Mucosa of descending colon (tissue), 3 donors: Measurements from ENCODE around the gene LEMD2. TPM values are rescaled to one million over a fixed set of nuclear protein-coding genes. Genes with fewer than 3 reads are reported as not detected.

ENCODE experiments used
- ATAC-seq: fragments of 200-7000 bp; cut with Tn5 transposase; one replicate; pipeline ENCODE4 v1.9.1; 2020; ENCODE audit warnings: mild to moderate bottlenecking, moderate library complexity
- DNase-seq, 3 donors: peaks; one replicate each; pipeline ENCODE4 v3.0.0-alpha.2; 2020
- H3K36me3 ChIP-seq: fragments of 200-600 bp; one replicate; pipeline ENCODE4 v1.8.0; 2021; ENCODE audit warnings: low read depth, mild to moderate bottlenecking
- H3K4me1 ChIP-seq: fragments of 200-600 bp; one replicate; pipeline ENCODE4 v1.8.0; 2021; ENCODE audit warnings: low read depth, mild to moderate bottlenecking
- H3K4me3 ChIP-seq: fragments of 200-600 bp; one replicate; pipeline ENCODE4 v1.8.0; 2021; ENCODE audit warnings: mild to moderate bottlenecking
- H3K9me3 ChIP-seq: fragments of 200-600 bp; one replicate; pipeline ENCODE4 v1.8.0; 2021; ENCODE audit warnings: mild to moderate bottlenecking
- intact Hi-C, 2 donors: fragments of 100-400 bp; cut with DNase I in 1 of 2; cut with micrococcal nuclease in 1 of 2; formaldehyde crosslinking; loops; one replicate each; pipeline versions ENCODE4 v1.11.0 to v1.11.1; 2022; cut with DNase I, micrococcal nuclease
- total RNA-seq, 3 donors: library from RNA; stranded (reverse); fragmentation: NEBNext Ultra II Directional in 2 of 3; extraction: Animal tissue kit (Norgen Biotek cat#: 25700) in 2 of 3; gene quantifications; one replicate each; pipeline versions ENCODE4 v1.2.1 to v1.2.4, GENCODE V29; 2021 to 2023
- TF ChIP-seq, protein P1 (sequence below): fragments of 200-600 bp; IDR thresholded peaks from one replicate; pipeline ENCODE4 v1.8.0; 2022; ENCODE audit warnings: antibody characterized with exemption, mild to moderate bottlenecking
- donor health status: DM: no; HTN: no; CAD: no; lungs with moderate emphysema.
- donor health status: DM: no; HTN: no; CAD: no.
- donor health status: DM: no; HTN: yes; CAD: no.

LEMD2 gene
- total RNA-seq, 3 donors from 2014 or later, result 57.2 to 73.6 (median 59.6) TPM

- Histone ChIP-seq H3K4me3 (no peak overlapping the region), H3K36me3 (no peaks in the 10 kb centered on the region), H3K9me3 (no peaks in the 10 kb centered on the region), H3K4me1 (peaks cover 21% of the 10 kb centered on the region)
- TF ChIP-seq, protein P1, sequence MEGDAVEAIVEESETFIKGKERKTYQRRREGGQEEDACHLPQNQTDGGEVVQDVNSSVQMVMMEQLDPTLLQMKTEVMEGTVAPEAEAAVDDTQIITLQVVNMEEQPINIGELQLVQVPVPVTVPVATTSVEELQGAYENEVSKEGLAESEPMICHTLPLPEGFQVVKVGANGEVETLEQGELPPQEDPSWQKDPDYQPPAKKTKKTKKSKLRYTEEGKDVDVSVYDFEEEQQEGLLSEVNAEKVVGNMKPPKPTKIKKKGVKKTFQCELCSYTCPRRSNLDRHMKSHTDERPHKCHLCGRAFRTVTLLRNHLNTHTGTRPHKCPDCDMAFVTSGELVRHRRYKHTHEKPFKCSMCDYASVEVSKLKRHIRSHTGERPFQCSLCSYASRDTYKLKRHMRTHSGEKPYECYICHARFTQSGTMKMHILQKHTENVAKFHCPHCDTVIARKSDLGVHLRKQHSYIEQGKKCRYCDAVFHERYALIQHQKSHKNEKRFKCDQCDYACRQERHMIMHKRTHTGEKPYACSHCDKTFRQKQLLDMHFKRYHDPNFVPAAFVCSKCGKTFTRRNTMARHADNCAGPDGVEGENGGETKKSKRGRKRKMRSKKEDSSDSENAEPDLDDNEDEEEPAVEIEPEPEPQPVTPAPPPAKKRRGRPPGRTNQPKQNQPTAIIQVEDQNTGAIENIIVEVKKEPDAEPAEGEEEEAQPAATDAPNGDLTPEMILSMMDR, result no peak
- ATAC-seq (peak; percentile 26), DNase-seq (no peak)
- intact Hi-C loops, result no loop called here
Measured at GRCh38 chr6:33756211-33756954, 32.5 kb downstream of the LEMD2 start.

GRCh38 chr6:33755070-33755869 is 33.7 kb downstream of the LEMD2 start:
- TF ChIP-seq, protein P1, result no peak
- ATAC-seq (no peak), DNase-seq (no peak)
- Histone ChIP-seq H3K36me3 (no peaks in the 10 kb centered on the region), H3K4me1 (peaks cover 20% of the 10 kb centered on the region), H3K9me3 (no peaks in the 10 kb centered on the region), H3K4me3 (no peak overlapping the region)
- intact Hi-C loops, result no loop called here

- no peak overlapping the region for H3K4me3 ChIP-seq
Measured at GRCh38 chr6:33754222-33754621, 34.7 kb downstream of the LEMD2 start.

GRCh38 chr6:33752646-33753015 is 36.3 kb downstream of the LEMD2 start:
- peak; percentile 7 for ATAC-seq
- intact Hi-C loops, result no loop called here
- TF ChIP-seq, protein P1, result no peak
- Histone ChIP-seq H3K4me1 (peaks cover 16% of the 10 kb centered on the region), H3K4me3 (no peak overlapping the region), H3K36me3 (no peaks in the 10 kb centered on the region), H3K9me3 (no peaks in the 10 kb centered on the region)
- DNase-seq, result no peak

More at GRCh38 chr6:33754222-33754621, 34.7 kb downstream of the LEMD2 start:
- TF ChIP-seq, protein P1, result no peak
- Histone ChIP-seq H3K36me3 (no peaks in the 10 kb centered on the region), H3K9me3 (no peaks in the 10 kb centered on the region), H3K4me1 (peaks cover 20% of the 10 kb centered on the region)
- no peak for ATAC-seq
- DNase-seq, result no peak
- intact Hi-C loops, result no loop called here

DNA sequence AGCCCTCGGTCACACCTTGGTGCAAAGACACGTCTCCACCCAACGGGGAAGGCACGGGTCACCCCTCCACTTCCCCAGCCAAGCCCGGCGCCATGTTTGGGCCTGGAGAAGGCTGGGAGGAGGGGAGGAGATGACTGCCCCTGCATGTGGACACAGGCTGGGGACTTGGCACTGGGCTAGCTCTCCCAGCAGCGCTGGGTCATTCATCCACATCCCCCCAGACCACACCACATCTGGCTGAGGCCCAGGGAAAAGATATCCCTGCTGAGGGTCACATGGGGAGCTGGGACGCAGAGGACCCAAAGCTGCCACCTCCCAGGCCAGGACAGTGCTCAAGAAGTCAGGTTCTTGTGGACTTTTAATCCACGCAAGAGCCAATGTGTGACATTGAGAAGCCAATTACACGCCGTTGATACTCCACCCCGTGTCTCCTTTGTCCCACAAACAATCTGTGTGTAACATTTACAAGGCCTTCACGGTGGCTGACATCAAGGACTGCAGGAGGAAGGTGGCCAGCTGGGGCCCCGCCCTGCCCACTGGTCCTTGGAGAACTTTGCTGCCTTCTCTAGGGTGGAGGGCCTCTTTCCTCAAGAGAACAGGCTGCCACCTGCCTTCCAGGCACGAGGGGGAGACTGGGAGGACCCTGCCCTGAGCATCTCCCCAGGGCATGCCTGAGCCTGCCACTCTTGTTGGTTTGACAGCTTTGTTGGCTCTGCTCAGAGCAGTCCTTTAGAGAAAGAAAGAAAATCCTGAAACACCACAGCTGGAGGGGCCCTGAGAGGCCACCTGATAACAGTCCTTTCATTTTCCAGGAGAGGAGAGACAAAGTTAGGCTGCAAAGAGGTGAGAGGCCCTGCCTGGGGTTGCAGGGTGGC is 36.9 kb downstream of the LEMD2 start:
- Histone ChIP-seq H3K4me3 (no peak overlapping the region), H3K36me3 (no peaks in the 10 kb centered on the region), H3K4me1 (peaks cover 16% of the 10 kb centered on the region), H3K9me3 (no peaks in the 10 kb centered on the region)
- TF ChIP-seq, protein P1, result no peak
- peak; percentile 82 to 86 (median 82) for DNase-seq
- intact Hi-C loops, result no loop called here
- peak; percentile 93 for ATAC-seq
